Stimulated activated CD4-positive, alpha-beta T cell treated with anti-CD3 and anti-CD28 coated beads, Interleukin-2, amount 100 ng/mL, for 24 hours (primary cell): ENCODE results near the gene ANO6.

Experiments used
- DNase-seq, 2 donors: peaks; one replicate each; pipeline ENCODE4 v3.0.0-alpha.2; 2020

ANO6 gene

DNA sequence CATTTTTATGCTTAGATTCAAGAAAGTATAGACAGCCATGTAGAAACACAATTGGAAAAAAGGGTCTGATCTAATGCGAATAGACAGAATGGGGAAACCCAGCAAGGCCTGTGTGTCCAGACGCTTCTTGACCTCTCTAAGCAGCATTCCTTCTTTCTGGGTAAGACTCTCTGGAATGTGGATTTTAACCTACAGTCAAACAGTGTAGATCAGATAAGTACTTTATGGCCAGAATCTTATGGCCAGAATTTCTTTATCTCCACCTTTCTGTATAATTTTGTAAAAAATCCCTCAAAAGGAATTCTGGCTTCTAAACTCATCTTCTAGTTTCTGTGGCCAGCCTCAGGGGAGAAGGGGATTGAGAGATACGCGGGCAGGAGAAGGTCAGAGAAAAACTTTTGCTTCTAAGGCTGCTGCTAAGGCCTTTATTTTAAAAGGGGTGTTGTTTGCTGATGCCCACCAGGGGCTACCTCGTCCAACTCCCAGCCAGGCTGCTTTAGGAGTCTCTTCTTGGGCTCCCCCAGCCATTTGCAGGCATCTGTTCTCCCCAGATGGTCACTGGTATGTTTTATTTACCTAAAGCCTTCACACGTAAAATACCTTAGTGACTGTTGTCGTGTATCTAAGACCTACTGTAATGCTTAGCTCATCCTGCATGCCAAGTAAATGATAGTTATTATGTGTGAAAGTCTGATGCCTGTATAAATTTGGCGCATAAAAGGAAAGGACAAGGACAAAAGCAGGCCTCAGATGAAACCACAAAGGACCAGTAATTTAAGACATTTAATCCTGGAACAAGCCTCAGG is 68.4 kb downstream of the ANO6 start:
- DNase-seq = no peak

DNA sequence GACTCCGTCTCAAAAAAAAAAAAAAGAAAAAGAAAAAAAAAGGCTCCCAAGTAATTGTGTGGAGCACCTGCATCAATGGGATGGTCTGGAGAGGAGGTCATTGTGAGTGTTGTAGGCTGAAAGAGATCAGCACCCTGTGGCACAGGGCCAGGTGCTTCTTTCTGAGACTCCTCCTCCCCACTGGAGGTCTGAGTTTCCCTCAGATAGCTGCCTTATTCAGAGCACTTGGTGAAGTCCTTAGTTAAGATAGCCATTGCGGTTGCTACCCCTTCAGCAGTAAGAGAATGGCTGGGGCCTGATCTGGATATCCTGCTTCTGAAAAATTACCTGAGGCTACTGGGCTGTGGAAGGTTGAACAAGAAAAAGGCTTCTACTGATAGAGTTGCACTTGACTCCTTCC is 69.8 kb downstream of the ANO6 start:
- no peak for DNase-seq

DNA sequence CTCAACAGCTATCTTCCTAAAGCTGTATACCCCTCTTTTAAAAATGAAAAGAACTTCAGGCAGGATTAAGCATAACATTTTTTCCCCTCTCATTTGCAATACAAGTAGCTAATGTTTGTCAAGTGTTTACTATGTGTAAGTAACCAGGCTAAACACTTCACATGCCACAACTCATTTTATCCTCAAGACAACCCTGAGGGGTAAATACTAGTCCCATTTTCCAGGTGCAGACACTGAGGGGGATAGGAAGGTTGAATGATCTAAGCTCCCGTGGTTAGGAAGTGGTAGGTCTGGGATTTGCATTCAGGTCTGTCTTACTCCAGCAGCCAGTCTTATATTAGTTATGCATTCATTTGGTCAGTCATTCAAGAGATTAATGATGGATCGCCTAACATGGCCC is 70.7 kb downstream of the ANO6 start:
- no peak for DNase-seq

DNA sequence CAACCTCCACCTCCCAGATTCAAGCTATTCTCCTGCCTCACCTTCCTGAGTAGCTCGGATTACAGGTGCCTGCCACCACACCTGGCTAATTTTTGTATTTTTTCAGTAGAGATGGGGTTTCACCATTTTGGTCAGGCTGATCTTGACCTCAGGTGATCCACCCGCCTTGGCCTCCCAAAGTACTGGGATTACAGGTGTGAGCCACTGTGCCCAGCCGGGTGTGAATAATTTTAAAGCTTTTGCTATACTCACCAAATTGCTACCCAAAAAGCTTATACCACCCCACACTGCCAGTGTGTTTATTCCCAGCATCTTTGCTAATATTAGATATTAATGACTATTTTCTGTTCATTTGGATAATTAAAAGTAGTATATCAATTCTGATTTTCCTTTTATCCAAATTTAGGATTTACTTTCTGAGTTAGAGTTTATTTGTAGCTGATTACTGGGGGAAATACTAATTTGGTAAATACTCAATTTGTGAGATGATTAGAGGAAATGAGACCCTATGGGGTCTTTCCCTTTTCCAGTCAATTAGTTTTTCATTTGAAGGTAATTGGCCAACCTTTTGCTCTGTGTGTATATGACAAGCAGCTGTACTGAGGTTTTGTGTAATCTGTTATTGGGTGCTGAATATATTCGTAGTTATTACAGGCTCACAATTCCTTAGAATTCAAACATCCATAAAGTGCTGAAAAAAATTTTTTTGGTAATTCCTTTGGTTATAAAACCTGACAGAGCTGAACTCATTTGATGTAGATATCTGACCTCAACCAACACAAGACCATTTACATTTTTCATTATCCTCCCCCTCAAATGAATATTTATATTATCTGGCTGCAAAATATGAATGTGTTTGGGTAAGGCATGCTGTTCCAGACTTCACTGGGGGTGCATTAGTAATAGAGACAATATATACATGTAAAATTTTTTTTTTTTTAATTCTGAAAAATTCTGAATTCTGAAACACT is 73.6 kb downstream of the ANO6 start:
- no peak for DNase-seq

DNA sequence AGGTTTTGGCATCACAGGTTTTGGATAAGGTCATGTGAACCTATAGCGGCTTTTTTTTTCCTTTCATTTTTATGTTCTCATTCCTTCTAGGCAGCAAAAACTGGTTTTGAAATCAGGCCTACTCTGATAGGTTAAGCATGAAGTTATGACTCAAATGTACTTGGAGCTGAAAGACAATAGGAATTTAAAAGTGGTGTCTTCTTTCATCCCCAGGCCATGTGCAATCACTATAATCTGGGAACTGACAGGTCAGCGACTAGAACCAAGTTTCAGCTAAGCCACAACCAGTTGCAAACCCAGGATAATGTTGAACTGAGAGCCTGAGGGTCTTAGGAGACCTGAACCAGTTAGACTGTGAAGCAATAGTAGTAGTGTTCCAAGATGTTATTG is 74.3 kb downstream of the ANO6 start:
- DNase-seq = no peak

DNA sequence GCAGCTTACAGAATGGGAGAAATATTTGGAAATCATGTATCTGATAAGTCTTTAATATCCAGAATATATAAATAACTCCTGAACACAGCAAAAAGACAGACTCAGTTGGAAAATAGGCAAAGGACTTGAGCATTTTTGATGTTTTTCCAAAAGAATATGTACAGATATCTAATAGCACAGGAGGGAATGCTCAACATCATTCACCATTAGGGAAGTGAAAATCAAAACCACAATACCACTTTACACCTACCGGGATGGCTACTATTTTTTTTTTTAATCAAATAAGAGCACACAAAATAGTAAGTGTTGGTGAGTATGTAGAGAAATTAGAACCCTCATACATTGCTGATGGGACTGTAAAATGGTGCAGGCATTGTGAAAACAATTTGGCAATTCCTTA is 75.6 kb downstream of the ANO6 start:
- no peak for DNase-seq

DNA sequence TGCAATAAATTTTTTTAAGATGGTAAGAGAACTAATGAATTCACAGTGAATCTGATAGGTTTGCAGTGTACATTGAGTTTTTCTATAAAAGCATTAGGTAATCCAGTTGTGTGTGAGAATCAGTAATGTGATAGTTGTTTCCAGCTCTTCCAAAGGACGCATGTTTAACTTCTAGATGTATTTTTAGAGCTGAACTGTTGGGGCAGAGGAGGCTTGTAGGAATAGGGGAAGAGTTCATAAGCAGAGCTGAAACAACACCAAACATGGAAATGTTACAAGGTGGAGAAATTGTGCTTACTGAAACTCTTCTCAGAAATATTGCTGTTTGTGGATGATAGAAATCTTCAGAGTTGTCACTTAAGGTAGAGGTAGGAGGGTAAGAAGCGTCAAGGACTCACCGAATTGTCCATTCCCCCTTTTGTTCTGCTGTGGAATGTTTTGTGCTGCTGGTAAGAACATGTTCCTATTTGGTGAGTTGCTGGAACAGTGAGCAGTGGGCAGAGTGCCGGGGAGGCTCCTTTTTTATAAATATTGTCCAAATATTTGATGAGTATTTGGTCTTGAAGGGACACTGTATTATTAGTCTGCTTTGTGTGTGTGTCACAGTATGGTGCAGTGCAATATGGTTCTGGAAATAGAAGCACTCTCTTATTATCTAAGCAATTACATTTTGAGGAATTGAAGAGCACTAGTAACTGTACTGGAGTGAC is 76.7 kb downstream of the ANO6 start:
- no peak for DNase-seq

DNA sequence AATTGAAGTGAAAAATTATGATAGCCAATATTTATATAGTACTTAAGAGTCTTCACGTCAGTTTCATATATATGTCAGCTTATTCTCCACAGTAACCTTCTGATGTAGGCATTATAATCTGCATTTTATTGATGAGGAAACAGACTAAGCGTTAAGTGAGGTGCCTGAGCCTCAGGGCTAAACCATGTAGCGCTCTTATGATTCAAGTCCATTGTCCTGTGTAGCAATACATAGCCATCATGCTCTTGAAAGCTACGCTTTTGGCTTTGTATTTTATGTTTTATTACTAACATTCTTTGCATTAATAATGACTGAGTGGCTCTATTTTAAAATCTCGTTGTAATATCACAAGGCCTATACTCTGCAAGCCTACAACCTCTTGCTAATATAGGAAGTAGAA is 79.0 kb downstream of the ANO6 start:
- no peak for DNase-seq

DNA sequence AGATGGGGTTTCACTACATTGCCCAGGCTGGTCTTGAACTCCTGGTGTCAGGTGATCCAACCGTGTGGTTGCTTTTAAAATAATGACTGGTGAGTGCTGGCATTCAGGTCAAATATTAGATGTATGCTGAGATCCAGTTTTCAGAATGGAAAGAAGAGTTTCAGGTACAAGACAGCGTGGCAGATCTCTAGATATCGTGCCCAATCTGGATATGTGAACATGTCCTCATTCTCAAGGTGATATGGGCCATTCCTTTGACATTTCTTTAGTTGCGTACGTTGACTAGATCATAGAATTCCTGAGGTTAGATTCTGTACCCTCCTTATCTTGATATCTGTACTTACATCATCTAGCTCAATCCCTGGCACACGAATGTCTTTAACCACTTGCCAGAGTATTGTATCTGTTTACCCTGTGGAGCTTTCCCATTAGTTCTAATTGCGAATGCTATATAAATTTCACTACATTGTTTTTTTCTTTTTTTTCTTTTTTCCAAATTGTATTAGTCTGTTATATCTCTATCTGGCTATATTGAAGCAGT is 80.2 kb downstream of the ANO6 start:
- no peak for DNase-seq

DNA sequence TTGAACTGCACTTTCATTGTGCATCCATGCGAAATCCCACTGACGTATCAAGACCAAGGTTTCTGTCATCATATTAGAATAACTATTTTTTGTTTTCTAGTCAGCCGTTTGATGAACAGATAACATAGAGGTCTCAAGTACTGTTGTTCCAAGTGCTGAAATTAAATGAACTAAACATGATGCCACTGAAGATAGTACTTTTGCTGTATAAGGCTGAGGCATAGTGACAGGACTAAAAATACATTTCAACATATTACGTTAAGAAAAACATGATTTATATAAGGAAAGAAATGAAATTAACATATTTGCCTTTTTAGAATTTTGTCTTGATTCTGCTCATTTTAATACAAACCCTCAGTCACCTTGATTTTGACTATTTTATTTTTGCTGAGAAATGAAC is 82.2 kb downstream of the ANO6 start:
- no peak for DNase-seq

DNA sequence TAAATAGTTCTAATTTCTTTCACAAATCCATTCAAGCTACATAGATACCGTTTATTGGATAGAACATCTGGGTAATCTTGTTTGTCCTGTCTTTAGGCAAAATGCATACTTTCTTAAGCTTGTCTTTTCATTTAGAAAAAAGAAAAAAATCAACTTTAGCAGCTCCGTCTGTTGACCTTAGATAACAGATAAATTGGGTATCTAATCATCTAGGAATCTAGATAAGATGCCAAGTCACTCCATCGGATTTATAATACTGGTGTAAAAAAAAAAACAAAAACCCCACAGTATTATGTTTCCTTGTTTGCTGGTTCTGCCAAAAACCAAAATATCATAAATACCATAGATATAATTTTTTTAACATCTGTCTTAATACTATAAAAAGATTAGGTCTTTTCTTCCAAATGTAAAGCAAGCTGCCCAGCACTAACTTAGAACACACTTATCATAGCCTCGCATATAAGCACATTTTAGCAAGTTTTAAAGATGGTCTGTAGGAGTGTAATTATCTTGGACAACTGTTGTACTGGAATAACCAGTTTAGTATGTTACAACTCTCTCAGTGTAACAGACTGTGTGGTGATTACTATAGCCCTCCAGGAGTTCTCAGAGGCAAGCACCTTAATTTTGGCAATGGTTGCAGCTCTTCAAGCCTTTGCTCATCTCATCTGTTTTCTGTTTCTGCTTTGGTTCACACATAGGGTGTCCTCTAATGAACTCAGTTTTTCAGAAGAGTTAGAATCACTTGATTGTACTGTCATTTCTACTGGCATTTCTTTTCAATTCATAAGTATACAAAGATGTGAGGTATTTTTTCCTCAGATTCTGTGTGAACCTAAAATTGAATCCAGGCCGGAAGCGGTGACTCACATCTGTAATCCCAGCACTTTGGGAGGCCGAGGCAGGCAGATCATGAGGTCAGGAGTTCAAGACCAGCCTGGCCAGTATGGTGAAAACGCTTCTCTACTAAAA is 83.1 kb downstream of the ANO6 start:
- DNase-seq = no peak

DNA sequence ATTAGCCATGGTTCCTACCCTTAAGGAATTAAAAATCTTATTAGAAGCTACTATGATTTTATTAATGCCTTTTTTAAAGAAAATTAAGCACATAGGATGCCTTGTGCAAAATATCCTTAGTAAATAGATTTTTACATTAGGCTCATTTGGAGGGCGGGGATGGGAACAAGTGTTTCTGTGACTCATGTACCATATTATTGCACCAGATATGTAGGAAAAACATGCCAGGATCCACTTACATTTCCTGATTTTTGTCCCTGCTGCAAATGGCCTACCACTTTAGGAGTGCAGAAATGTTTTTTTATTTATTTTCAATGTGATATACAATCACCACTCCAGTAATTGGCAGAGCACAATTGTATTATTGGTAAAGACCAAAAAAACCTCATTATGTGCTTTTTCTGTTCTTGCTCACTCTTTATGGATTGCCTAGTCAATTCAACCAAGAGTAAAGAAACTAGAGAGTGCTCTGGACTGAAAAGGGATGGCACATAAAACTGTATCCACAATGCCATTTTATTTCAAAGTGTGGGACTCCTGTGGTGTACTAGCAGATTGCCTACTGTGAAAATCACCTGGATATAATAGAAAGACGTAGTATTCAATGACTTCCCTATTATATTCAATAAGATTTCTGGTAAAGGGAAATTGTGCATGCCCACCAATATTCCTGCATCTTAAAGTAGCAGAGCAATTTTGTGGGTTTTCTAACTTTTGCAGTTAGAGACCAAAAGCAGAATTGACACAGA is 86.9 kb downstream of the ANO6 start:
- DNase-seq = no peak

DNA sequence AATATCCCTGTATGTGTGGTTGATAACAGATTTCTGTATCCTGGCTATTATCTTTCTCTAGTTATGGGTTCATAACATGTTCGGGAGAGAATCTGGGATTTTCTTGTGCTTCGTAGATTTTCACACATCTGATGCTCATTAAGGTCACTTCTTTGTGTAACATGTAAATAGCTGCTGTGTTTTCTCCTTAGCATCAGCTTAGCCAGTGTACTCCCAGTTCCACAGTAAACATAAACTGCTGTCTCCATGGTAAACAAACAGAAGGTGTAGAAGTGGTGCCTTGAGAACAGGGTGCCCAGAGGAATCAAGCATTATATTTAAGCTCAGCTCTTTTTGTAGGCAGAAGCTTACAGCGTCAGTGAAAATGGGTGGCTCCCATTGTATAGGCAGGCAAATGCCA is 88.0 kb downstream of the ANO6 start:
- DNase-seq = no peak

DNA sequence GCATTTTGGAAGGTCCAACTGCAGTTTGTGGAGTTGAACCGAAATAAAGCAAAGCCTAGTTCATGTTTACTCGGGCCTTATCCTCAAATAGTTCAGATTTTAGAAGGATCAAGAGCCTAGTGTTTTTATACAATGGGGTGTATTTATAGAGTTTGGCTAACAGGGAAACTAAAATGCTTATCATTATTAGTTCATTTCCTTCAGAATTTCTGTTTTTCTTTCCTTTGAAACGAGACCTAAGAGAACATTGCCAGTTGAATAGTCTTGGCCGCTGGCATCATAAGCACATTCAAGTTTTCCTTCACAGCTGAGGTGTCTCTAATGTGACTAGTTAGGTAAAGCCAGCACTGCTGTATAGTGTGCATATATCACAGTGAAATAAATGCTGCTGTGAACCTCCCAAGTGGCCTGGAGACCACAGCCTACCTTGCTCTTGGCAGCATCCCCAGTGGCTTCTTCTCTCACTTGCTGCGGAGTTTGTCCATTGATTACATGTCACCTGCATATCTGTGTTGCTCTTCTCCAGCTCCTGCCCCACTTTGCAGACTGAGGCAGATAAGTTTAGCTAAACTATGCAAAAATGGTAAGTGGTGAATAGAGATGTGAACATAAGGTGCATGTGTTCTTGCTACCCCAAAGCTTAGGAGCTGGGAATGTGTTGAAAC is 88.8 kb downstream of the ANO6 start:
- no peak for DNase-seq

DNA sequence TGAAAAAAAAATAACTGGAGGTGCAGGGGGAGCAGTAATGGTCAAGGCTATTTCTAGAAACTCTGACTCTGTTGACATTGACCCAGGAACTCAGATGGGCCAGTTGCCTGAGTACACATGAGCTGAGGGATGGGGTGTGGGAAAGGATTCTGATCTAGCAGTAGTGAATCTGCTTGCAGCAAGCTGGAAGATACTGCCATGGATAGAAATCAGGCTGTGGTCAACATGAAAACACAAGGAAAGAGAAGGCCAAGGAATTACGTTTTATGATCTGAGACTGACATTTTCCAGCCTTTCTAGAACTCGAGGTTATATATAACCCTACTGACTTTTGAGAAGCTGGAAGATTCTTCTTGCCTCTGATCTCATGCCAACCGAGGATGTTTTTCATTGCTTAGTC is 90.0 kb downstream of the ANO6 start:
- no peak for DNase-seq

DNA sequence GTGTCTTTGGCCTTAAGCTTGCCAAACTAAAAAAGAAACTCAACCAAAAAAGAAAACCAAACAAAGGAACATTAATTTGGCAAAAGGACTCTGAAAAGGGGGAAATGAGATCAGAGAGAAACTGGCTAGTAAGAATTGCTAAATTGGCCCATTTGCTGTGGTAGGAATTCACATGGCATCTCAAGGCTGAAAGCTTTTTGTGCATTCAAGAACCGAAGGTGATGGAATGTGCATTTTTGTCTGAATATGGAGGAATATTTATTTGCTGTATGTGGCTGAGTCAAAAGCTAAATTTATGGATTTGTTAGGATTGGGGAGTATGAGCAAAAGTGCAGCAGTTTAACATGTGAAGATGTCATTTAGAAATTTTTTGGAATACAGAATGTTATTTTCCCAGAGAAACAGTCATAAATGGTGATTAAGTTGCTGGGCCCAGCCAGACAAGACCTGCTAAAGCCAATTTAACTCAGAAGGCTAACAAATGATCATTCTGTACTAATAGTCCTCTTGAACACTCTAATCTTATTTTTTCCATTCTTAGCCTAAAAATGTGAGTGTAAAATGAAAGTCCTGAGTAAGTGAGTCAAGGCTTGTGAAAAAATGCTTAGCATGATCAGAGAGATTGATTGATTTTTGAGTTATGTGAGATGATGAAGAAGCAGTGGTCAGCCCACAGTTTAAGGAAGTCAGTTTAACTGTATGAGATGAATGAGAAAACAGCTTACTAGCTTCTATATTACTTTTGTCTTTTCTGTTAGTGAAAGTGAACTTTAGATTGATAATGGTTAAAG is 94.1 kb downstream of the ANO6 start:
- no peak for DNase-seq

DNA sequence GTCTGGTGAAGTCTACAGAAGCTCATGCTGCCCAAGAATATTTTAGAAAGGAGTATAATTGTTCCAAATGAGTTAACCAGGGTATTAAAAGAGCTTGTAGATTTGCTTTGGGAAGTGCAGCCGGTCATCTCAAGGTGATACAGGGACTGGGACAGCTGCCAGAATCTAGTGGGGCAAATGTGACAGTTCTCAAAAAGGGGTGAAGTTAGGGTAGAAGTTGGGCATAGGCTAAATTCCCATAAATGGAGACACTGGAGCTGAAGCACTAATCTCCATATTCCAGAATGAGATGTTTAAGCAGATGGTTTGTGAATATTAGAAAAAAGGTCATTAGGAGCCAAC is 94.7 kb downstream of the ANO6 start:
- no peak for DNase-seq

DNA sequence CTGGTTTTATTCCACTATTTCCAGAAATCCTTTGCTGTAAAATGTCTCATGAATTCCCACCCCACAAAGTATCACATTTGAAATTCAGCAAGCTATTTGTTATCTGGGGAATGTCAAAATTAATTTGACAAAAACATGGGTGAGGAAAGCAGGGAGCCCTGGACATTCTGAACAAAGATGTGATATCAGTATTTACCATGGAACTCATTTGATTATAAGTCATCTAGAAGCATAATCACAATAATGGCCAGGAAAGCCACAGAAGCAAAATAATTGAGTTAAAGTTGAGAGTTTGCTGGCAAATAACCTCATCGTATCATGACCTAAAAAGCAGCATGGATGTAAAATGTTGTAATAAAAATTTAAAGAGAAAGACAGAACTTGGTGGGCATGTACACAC is 96.1 kb downstream of the ANO6 start:
- no peak for DNase-seq

DNA sequence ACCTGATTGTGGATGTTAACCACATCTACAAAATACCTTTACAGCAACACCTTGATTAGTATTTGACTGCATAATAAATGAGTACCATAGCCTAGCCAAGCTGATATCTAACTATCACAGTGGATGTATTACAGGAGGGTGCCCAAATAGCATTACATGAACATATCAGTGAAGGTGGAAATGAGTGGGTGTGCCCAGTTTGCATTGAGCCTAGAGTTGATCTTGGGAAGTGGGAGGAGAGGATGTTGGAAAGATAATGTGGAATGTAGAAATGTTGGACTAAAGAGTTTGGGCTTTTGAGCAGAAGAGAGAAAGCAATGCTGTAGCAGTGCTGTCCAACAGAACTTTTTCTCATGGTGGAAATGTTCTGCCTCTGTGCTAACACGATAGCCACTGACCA is 98.9 kb downstream of the ANO6 start:
- no peak for DNase-seq

DNA sequence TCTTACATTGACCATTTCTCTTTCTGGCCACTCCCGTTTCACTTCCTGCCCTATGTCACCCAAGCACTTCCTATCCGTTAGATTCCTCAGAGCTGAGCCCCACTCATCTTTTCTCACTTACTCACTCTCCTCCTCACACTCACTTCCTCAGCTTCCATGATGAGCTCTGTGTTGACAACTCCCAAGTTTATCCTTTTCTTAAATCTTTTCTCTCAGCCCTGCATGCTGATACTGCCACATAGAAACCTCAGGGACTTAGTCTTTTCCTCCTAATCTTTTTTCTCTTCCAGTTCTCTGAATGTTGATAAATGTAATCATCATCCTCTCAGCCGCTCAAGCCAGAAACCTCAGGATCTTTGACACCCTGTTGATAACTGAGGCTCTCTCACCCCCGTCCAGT is 99.6 kb downstream of the ANO6 start:
- DNase-seq = no peak
